Liver (tissue), 9 donors: ENCODE data around the gene GULP1. TPM values are rescaled to one million over a fixed set of nuclear protein-coding genes. Genes with fewer than 3 reads are reported as not detected.

ENCODE experiments used
- DNase-seq: peaks from one replicate; pipeline ENCODE4 v3.0.0-alpha.2; 2017; ENCODE audit warnings: low spot score
- H3K27ac ChIP-seq, 2 donors: one replicate each; pipeline ENCODE4 v1.7.0; 2013; ENCODE audit warnings: inconsistent platforms in 2 of 2, low read length in 2 of 2, control low read depth in 1 of 2, low read depth in 1 of 2, mild to moderate bottlenecking in 1 of 2
- H3K27me3 ChIP-seq, 4 donors: one replicate each; pipeline versions ENCODE4 v1.6.1 to v1.7.0; 2013; ENCODE audit warnings: low read length in 3 of 4, inconsistent platforms in 1 of 4, mild to moderate bottlenecking in 1 of 4, moderate library complexity in 1 of 4; ENCODE audit not compliant: control insufficient read depth in 4 of 4, insufficient read depth in 4 of 4
- H3K36me3 ChIP-seq, 4 donors: one replicate each; pipeline versions ENCODE4 v1.6.1 to v1.7.0; 2013; ENCODE audit warnings: low read length in 3 of 4, mild to moderate bottlenecking in 3 of 4, low read depth in 1 of 4, moderate library complexity in 1 of 4; ENCODE audit not compliant: control insufficient read depth in 4 of 4, insufficient read depth in 3 of 4
- H3K4me1 ChIP-seq, 4 donors: one replicate each; pipeline versions ENCODE4 v1.6.1 to v1.7.0; 2013; ENCODE audit warnings: low read length in 3 of 4, mild to moderate bottlenecking in 3 of 4, moderate library complexity in 1 of 4; ENCODE audit not compliant: control insufficient read depth in 4 of 4, insufficient read depth in 4 of 4
- H3K4me3 ChIP-seq, 3 donors: one replicate each; pipeline versions ENCODE4 v1.6.1 to v1.7.0; 2013; ENCODE audit warnings: low read length in 3 of 3, control low read depth in 1 of 3, low read depth in 1 of 3, mild to moderate bottlenecking in 1 of 3
- H3K9ac ChIP-seq, 2 donors: one replicate each; pipeline ENCODE4 v1.7.0; 2013; ENCODE audit warnings: low read length in 2 of 2, mild to moderate bottlenecking in 2 of 2, moderate library complexity in 2 of 2, control low read depth in 1 of 2, low read depth in 1 of 2
- H3K9me3 ChIP-seq, 4 donors: one replicate each; pipeline versions ENCODE4 v1.6.1 to v1.7.0; 2013; ENCODE audit warnings: low read length in 3 of 4; ENCODE audit not compliant: control insufficient read depth in 4 of 4
- ATF3 ChIP-seq: IDR thresholded peaks from 2 replicates; pipeline ENCODE4 v1.6.1; 2016; ENCODE audit warnings: antibody characterized with exemption
- EGR1 ChIP-seq, 2 donors: IDR thresholded peaks; 2 replicates each; pipeline ENCODE4 v1.6.1; 2016 to 2018; ENCODE audit warnings: antibody characterized with exemption in 2 of 2, low read depth in 2 of 2
- FOXA1 ChIP-seq: IDR thresholded peaks from 2 replicates; pipeline ENCODE4 v1.6.1; 2016; ENCODE audit warnings: antibody characterized with exemption
- FOXA2 ChIP-seq: IDR thresholded peaks from 2 replicates; pipeline ENCODE4 v1.6.1; 2016; ENCODE audit warnings: antibody characterized with exemption
- GABPA ChIP-seq, 2 donors: IDR thresholded peaks in 1 of 2; conservative IDR thresholded peaks in 1 of 2; 2 replicates each; pipeline ENCODE4 v1.6.1; 2016; ENCODE audit warnings: antibody characterized with exemption in 2 of 2, mild to moderate bottlenecking in 1 of 2, moderate library complexity in 1 of 2
- HNF4A ChIP-seq, 2 donors: conservative IDR thresholded peaks; 2 replicates each; pipeline ENCODE4 v1.6.1; 2016; ENCODE audit warnings: antibody characterized with exemption in 2 of 2, mild to moderate bottlenecking in 2 of 2
- HNF4G ChIP-seq: IDR thresholded peaks from 2 replicates; pipeline ENCODE4 v1.6.1; 2016; ENCODE audit warnings: antibody characterized with exemption
- JUND ChIP-seq, 2 donors: IDR thresholded peaks; 2 replicates each; pipeline ENCODE4 v1.6.1; 2016; ENCODE audit warnings: antibody characterized with exemption in 2 of 2
- MAX ChIP-seq: IDR thresholded peaks from 2 replicates; pipeline ENCODE4 v1.6.1; 2016; ENCODE audit warnings: antibody characterized with exemption
- NR2F2 ChIP-seq: IDR thresholded peaks from 2 replicates; pipeline ENCODE4 v1.6.1; 2016; ENCODE audit warnings: antibody characterized with exemption
- RAD21 ChIP-seq, 2 donors: IDR thresholded peaks; 2 replicates each; pipeline ENCODE4 v1.6.1; 2016; ENCODE audit warnings: antibody characterized with exemption in 2 of 2, mild to moderate bottlenecking in 2 of 2
- RXRA ChIP-seq, 2 donors: IDR thresholded peaks; 2 replicates each; pipeline ENCODE4 v1.6.1; 2017 to 2018; ENCODE audit warnings: antibody characterized with exemption in 2 of 2, mild to moderate bottlenecking in 1 of 2
- SP1 ChIP-seq: IDR thresholded peaks from 2 replicates; pipeline ENCODE4 v1.6.1; 2018; ENCODE audit warnings: antibody characterized with exemption, mild to moderate bottlenecking
- TAF1 ChIP-seq: conservative IDR thresholded peaks from 2 replicates; pipeline ENCODE4 v1.6.1; 2016; ENCODE audit warnings: antibody characterized with exemption, mild to moderate bottlenecking
- YY1 ChIP-seq: IDR thresholded peaks from 2 replicates; pipeline ENCODE4 v1.6.1; 2016; ENCODE audit warnings: antibody characterized with exemption, mild to moderate bottlenecking
- WGBS: extraction: QIAGEN DNeasy Blood & Tissue Kit; methylation state at CpG from one replicate; pipeline ENCODE4 v1.1.7; 2013; 5-methylcytosine and 5-hydroxymethylcytosine counted together
- polyA plus RNA-seq, 2 donors: library from polyadenylated mRNA; stranded (reverse) in 1 of 2; unstranded in 1 of 2; fragments of 200-250 nt in 1 of 2; fragments of >200 nt in 1 of 2; fragmentation: Nextera tagmentation in 1 of 2; extraction: Ambion mirVana in 1 of 2; gene quantifications; one replicate each; pipeline versions ENCODE4 v1.2.1 to v1.2.3, GENCODE V29; 2013 to 2015
- total RNA-seq, 2 donors: library from RNA; depleted of rRNA; stranded (reverse); fragments of >200 nt; gene quantifications; one replicate each; pipeline ENCODE4 v1.2.3, GENCODE V29; 2014
- TF ChIP-seq, protein P1 (sequence below): IDR thresholded peaks from 2 replicates; pipeline ENCODE4 v1.6.1; 2016; ENCODE audit warnings: antibody characterized with exemption, mild to moderate bottlenecking
- TF ChIP-seq, protein P2 (sequence below): IDR thresholded peaks from 2 replicates; pipeline ENCODE4 v1.6.1; 2016; ENCODE audit warnings: antibody characterized with exemption
- donor health status: healthy.
- donor health status: healthy.
- donor health status: healthy.
- donor health status: healthy.
- donor health status: healthy.

Gene GULP1
- total and polyA plus RNA-seq, 4 donors: 0.53 to 6.9 (median 0.89) TPM

- Histone ChIP-seq H3K27ac (no peak overlapping the region), H3K9me3 (no peaks in the 10 kb centered on the region), H3K4me3 (no peak overlapping the region), H3K27me3 (no peaks in the 10 kb centered on the region), H3K36me3 (no peaks in the 10 kb centered on the region), H3K9ac (no peak overlapping the region), H3K4me1 (no peaks in the 10 kb centered on the region)
- DNase-seq: no peak
- 49% methylated on average over 2 of the region's 2 CpGs for WGBS
- no peak for TF ChIP-seq HNF4A (conservative IDR thresholded peaks at IDR 0.05)
- TF ChIP-seq GABPA (IDR thresholded peaks at IDR 0.05 in 1 of 2, conservative IDR thresholded peaks at IDR 0.05 in 1 of 2): no peak
- no peak for TF ChIP-seq MAX
- TF ChIP-seq FOXA2: no peak
- TF ChIP-seq, protein P1, sequence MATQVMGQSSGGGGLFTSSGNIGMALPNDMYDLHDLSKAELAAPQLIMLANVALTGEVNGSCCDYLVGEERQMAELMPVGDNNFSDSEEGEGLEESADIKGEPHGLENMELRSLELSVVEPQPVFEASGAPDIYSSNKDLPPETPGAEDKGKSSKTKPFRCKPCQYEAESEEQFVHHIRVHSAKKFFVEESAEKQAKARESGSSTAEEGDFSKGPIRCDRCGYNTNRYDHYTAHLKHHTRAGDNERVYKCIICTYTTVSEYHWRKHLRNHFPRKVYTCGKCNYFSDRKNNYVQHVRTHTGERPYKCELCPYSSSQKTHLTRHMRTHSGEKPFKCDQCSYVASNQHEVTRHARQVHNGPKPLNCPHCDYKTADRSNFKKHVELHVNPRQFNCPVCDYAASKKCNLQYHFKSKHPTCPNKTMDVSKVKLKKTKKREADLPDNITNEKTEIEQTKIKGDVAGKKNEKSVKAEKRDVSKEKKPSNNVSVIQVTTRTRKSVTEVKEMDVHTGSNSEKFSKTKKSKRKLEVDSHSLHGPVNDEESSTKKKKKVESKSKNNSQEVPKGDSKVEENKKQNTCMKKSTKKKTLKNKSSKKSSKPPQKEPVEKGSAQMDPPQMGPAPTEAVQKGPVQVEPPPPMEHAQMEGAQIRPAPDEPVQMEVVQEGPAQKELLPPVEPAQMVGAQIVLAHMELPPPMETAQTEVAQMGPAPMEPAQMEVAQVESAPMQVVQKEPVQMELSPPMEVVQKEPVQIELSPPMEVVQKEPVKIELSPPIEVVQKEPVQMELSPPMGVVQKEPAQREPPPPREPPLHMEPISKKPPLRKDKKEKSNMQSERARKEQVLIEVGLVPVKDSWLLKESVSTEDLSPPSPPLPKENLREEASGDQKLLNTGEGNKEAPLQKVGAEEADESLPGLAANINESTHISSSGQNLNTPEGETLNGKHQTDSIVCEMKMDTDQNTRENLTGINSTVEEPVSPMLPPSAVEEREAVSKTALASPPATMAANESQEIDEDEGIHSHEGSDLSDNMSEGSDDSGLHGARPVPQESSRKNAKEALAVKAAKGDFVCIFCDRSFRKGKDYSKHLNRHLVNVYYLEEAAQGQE: no peak
- TF ChIP-seq TAF1: no peak
- no peak for TF ChIP-seq EGR1 (IDR thresholded peaks at IDR 0.05; ENCODE audit: low read depth in 2 of 2)
- no peak for TF ChIP-seq YY1
- no peak for TF ChIP-seq NR2F2
- no peak for TF ChIP-seq RAD21 (IDR thresholded peaks at IDR 0.05)
- no peak for TF ChIP-seq SP1
- TF ChIP-seq JUND (IDR thresholded peaks at IDR 0.05): no peak
- no peak for TF ChIP-seq ATF3
- no peak for TF ChIP-seq HNF4G
- TF ChIP-seq RXRA (IDR thresholded peaks at IDR 0.05): no peak
- no peak for TF ChIP-seq FOXA1
- TF ChIP-seq, protein P2, sequence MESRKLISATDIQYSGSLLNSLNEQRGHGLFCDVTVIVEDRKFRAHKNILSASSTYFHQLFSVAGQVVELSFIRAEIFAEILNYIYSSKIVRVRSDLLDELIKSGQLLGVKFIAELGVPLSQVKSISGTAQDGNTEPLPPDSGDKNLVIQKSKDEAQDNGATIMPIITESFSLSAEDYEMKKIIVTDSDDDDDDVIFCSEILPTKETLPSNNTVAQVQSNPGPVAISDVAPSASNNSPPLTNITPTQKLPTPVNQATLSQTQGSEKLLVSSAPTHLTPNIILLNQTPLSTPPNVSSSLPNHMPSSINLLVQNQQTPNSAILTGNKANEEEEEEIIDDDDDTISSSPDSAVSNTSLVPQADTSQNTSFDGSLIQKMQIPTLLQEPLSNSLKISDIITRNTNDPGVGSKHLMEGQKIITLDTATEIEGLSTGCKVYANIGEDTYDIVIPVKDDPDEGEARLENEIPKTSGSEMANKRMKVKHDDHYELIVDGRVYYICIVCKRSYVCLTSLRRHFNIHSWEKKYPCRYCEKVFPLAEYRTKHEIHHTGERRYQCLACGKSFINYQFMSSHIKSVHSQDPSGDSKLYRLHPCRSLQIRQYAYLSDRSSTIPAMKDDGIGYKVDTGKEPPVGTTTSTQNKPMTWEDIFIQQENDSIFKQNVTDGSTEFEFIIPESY: no peak
Measured at GRCh38 chr2:188320861-188321260, 29.2 kb downstream of the GULP1 start.

DNA sequence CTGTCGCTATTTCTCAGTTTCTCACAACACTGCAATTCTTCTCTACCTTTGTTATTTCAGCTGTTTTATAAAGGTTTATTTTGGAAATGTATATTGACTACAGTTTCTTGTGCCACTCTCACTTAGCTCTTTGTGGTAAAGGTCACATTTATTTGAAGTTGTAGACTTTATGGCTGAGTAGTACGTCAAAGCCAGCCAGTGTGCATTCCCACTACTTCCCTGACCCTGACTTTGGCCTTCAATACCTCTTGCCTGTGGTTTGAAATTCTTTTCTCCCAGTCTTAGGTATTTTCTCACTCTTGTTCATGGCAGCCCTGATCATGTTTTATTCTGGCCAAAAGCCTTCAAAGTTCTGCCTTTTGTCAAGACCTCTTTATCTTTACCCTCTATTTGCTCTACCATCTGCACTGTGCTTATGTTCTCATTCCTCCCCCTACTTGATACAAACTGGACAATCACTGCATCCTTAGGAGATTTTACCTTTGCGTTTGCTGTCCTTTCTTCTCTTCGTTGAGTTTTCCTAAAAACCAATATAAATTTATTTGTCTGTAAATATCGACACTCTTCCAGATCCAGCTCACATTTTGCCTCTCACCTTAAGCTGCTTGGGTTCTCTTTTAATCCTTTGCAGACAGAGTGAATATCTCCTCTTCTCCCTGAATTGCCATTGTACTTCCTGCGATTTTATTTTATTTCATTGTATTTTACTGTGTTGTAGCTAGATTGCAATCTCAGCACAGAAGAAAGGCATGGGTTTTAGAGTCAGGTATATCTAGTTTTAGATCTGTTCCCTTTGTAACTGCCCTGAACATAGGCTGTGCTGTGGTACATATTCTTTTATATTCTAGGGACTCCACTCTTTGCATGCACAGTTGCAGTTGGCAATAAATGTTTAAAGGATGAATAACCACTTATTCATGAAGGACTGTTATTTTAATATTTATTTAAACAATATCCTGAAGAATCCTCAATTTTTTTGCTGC lies 31.2 kb downstream of the GULP1 start:
- Histone ChIP-seq H3K4me1 (no peaks in the 10 kb centered on the region), H3K27me3 (peaks cover 0 to 2% (median 0%) of the 10 kb centered on the region in 4 donors), H3K9me3 (no peaks in the 10 kb centered on the region), H3K36me3 (no peaks in the 10 kb centered on the region), H3K27ac (no peak overlapping the region), H3K4me3 (no peak overlapping the region), H3K9ac (no peak overlapping the region)
- DNase-seq: no peak
- 67% methylated on average over 6 of the region's 6 CpGs for WGBS
- TF ChIP-seq, protein P2: no peak
- no peak for TF ChIP-seq NR2F2
